GM12878 (cell line): Measurements from ENCODE around the gene AKAP14. TPM values are rescaled to one million over a fixed set of nuclear protein-coding genes. Genes with fewer than 3 reads are reported as not detected.
A peak's percentile ranks its signal among the peaks of the same experiment; 100 is the strongest.

Experiments used
- BCL11A ChIP-seq: IDR thresholded peaks from 2 replicates; pipeline ENCODE4 v1.6.1; 2011; ENCODE audit warnings: low read depth, low read length
- CBFB ChIP-seq: IDR thresholded peaks from 2 replicates; pipeline ENCODE4 v1.6.1; 2016; ENCODE audit warnings: antibody characterized with exemption, low read depth
- FOXM1 ChIP-seq: IDR thresholded peaks from 2 replicates; pipeline ENCODE4 v1.6.1; 2012; ENCODE audit warnings: low read depth, mild to moderate bottlenecking, inconsistent platforms, low read length, moderate library complexity
- HCFC1 ChIP-seq: fragments of 150-350 bp; IDR thresholded peaks from 2 replicates; pipeline ENCODE4 v1.6.1; 2014; ENCODE audit warnings: low read length
- KAT2A ChIP-seq: conservative IDR thresholded peaks from 2 replicates; pipeline ENCODE4 v1.6.1; 2011; ENCODE audit warnings: low read depth, low read length; ENCODE audit not compliant: control insufficient read depth
- NFYA ChIP-seq: IDR thresholded peaks from 2 replicates; pipeline ENCODE4 v1.6.1; 2011; ENCODE audit warnings: low read depth, mild to moderate bottlenecking, low read length, improper control_type of control experiment, borderline replicate concordance
- NR2F1 ChIP-seq: fragments of 450-650 bp; conservative IDR thresholded peaks from 2 replicates; pipeline ENCODE4 v1.6.1; 2017; ENCODE audit warnings: mild to moderate bottlenecking
- RAD51 ChIP-seq: fragments of 450-650 bp; IDR thresholded peaks from 2 replicates; pipeline ENCODE4 v1.6.1; 2016; ENCODE audit warnings: moderate library complexity, mild to moderate bottlenecking, inconsistent platforms
- RBBP5 ChIP-seq: fragments of 200-600 bp; sonication (generic); conservative IDR thresholded peaks from 2 replicates; pipeline ENCODE4 v1.6.1; 2016
- RUNX3 ChIP-seq: IDR thresholded peaks from 2 replicates; pipeline ENCODE4 v1.6.1; 2012; ENCODE audit warnings: low read length, inconsistent platforms
- SMAD5 ChIP-seq: IDR thresholded peaks from 2 replicates; pipeline ENCODE4 v1.6.1; 2016; ENCODE audit warnings: antibody characterized with exemption, low read depth
- YY1 ChIP-seq: IDR thresholded peaks from 2 replicates; pipeline ENCODE4 v1.6.1; 2011; ENCODE audit warnings: low read depth, mild to moderate bottlenecking, low read length
- ZNF207 ChIP-seq: fragments of 450-650 bp; IDR thresholded peaks from 2 replicates; pipeline ENCODE4 v1.6.1; 2014; ENCODE audit warnings: antibody characterized with exemption, mild to moderate bottlenecking, borderline replicate concordance
- ZSCAN29 ChIP-seq: fragments of 450-650 bp; IDR thresholded peaks from 2 replicates; pipeline ENCODE4 v1.6.1; 2017; ENCODE audit warnings: mild to moderate bottlenecking, moderate library complexity
- polyA plus RNA-seq, 11 experiments: library from polyadenylated mRNA; depleted of rRNA in 4 of 11; unstranded in 6 of 11; stranded (reverse) in 5 of 11; fragments of >200 nt; fragmentation: Nextera tagmentation in 4 of 11; fragmentation: Illumina TruSeq in 1 of 11; extraction: Ambion mirVana in 4 of 11; extraction: Trizol in 1 of 11; gene quantifications; 1 replicate in 1 of 11; 2 replicates in 10 of 11; pipeline versions ENCODE4 v1.2.1 to v1.2.3, GENCODE V29; 2011 to 2016; ENCODE audit warnings: inconsistent platforms in 2 of 11, missing spikeins in 2 of 11, low read depth in 1 of 11
- total RNA-seq, 4 experiments: library from RNA; depleted of rRNA in 3 of 4; stranded (reverse); fragments of >200 nt in 3 of 4; fragmentation: Illumina TruSeq in 1 of 4; extraction: Trizol in 1 of 4; gene quantifications; 2 replicates each; pipeline versions ENCODE4 v1.2.1 to v1.2.3, GENCODE V29; 2013 to 2021
- TF ChIP-seq, protein P1 (sequence below): IDR thresholded peaks from 2 replicates; pipeline ENCODE4 v1.6.1; 2011; ENCODE audit warnings: low read depth, mild to moderate bottlenecking, low read length, moderate library complexity, borderline replicate concordance; ENCODE audit errors: extremely low read depth
- TF ChIP-seq, protein P2 (sequence below): fragments of 450-650 bp; IDR thresholded peaks from 2 replicates; pipeline ENCODE4 v1.6.1; 2017; ENCODE audit warnings: low read depth, mild to moderate bottlenecking, moderate library complexity
- TF ChIP-seq, protein P3 (sequence below): fragments of 450-650 bp; IDR thresholded peaks from 2 replicates; pipeline ENCODE4 v1.6.1; 2017; ENCODE audit warnings: borderline replicate concordance
- TF ChIP-seq, protein P4 (sequence below): IDR thresholded peaks from 2 replicates; pipeline ENCODE4 v1.6.1; 2012; ENCODE audit warnings: low read depth, low read length, improper control_type of control experiment
- TF ChIP-seq, protein P5 (sequence below): IDR thresholded peaks from 2 replicates; pipeline ENCODE4 v1.6.1; 2011; ENCODE audit warnings: low read depth, low read length, improper control_type of control experiment, borderline replicate concordance
- TF ChIP-seq, protein P6 (sequence below): IDR thresholded peaks from 2 replicates; pipeline ENCODE4 v1.6.1; 2011; ENCODE audit warnings: borderline replicate concordance, low read depth, mild to moderate bottlenecking, moderate library complexity, mixed read lengths, low read length; ENCODE audit not compliant: insufficient read depth; ENCODE audit errors: extremely low read length

Gene AKAP14
- total and polyA plus RNA-seq, 10 of the 15 experiments (the other 5 are each of a cell fraction or from before 2014, with no cell fraction given), result not detected

DNA sequence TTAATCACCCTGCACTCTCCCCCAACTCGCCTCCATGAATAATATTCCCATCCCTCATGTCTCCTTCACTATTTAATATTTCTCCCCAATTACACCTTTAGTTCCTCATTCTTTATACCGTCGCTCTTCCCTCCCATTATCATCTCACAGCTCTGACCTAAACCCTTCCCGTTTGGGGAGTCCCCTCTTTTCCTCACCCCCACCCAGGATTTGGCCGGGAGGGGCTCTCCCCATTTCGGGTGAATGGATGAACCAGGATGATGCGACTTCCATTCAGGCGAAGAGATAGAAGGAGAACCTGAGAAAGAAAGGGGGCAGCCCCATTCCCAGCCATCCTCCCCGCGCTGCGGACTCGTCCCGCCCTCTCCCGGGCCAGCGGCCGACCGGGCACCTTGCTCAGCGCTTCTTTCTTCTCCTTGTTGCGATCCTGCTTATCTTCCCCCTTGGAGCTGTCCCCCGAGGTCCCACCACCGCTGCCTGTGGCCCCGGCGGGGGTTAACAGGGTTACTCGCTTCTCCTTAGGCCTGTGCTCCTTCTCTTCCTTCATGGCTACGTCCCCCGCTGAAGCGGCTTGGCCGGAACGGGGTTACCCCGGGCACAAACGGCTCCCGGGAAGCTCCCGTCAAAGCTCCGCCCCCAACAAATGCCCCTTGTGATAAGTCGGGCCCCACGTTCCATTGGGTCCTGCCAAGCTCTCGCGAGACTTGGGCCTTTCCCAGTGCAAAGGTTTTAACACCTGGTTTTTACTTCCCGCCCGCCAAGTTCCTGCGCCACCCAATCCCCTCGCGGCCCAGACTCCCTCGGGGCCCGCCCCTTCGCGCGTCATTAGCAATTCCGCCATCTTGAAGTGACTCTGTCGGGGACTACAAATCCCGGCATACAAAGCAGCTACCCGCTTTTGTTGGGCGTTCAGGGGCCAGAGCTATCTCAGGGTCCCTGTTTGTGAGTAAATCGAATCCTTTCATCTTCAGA, 43.0 kb upstream of the AKAP14 start, which contains the start of gene UPF3B (continued):
- no peak for TF ChIP-seq FOXM1
- TF ChIP-seq, protein P1, sequence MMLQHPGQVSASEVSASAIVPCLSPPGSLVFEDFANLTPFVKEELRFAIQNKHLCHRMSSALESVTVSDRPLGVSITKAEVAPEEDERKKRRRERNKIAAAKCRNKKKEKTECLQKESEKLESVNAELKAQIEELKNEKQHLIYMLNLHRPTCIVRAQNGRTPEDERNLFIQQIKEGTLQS, result no peak
- TF ChIP-seq, protein P2, sequence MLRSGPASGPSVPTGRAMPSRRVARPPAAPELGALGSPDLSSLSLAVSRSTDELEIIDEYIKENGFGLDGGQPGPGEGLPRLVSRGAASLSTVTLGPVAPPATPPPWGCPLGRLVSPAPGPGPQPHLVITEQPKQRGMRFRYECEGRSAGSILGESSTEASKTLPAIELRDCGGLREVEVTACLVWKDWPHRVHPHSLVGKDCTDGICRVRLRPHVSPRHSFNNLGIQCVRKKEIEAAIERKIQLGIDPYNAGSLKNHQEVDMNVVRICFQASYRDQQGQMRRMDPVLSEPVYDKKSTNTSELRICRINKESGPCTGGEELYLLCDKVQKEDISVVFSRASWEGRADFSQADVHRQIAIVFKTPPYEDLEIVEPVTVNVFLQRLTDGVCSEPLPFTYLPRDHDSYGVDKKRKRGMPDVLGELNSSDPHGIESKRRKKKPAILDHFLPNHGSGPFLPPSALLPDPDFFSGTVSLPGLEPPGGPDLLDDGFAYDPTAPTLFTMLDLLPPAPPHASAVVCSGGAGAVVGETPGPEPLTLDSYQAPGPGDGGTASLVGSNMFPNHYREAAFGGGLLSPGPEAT, result peak; percentile 81
- TF ChIP-seq NFYA, result no peak
- TF ChIP-seq RAD51, result no peak; the same call in 1 of the 2 replicates
- TF ChIP-seq, protein P3, sequence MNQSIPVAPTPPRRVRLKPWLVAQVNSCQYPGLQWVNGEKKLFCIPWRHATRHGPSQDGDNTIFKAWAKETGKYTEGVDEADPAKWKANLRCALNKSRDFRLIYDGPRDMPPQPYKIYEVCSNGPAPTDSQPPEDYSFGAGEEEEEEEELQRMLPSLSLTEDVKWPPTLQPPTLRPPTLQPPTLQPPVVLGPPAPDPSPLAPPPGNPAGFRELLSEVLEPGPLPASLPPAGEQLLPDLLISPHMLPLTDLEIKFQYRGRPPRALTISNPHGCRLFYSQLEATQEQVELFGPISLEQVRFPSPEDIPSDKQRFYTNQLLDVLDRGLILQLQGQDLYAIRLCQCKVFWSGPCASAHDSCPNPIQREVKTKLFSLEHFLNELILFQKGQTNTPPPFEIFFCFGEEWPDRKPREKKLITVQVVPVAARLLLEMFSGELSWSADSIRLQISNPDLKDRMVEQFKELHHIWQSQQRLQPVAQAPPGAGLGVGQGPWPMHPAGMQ, result peak; percentile 77
- no peak for TF ChIP-seq BCL11A
- TF ChIP-seq RUNX3, result no peak; the same call in 1 of the 2 replicates
- TF ChIP-seq, protein P4, sequence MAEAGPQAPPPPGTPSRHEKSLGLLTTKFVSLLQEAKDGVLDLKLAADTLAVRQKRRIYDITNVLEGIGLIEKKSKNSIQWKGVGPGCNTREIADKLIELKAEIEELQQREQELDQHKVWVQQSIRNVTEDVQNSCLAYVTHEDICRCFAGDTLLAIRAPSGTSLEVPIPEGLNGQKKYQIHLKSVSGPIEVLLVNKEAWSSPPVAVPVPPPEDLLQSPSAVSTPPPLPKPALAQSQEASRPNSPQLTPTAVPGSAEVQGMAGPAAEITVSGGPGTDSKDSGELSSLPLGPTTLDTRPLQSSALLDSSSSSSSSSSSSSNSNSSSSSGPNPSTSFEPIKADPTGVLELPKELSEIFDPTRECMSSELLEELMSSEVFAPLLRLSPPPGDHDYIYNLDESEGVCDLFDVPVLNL, result peak; percentile 76; the same call in 1 of the 2 replicates
- TF ChIP-seq, protein P5, sequence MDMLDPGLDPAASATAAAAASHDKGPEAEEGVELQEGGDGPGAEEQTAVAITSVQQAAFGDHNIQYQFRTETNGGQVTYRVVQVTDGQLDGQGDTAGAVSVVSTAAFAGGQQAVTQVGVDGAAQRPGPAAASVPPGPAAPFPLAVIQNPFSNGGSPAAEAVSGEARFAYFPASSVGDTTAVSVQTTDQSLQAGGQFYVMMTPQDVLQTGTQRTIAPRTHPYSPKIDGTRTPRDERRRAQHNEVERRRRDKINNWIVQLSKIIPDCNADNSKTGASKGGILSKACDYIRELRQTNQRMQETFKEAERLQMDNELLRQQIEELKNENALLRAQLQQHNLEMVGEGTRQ, result no peak
- TF ChIP-seq ZSCAN29, result no peak
- TF ChIP-seq, protein P6, sequence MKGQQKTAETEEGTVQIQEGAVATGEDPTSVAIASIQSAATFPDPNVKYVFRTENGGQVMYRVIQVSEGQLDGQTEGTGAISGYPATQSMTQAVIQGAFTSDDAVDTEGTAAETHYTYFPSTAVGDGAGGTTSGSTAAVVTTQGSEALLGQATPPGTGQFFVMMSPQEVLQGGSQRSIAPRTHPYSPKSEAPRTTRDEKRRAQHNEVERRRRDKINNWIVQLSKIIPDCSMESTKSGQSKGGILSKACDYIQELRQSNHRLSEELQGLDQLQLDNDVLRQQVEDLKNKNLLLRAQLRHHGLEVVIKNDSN, result no peak
- TF ChIP-seq KAT2A, result no peak
- no peak for TF ChIP-seq ZNF207
- no peak for TF ChIP-seq RBBP5
- TF ChIP-seq NR2F1, result 0 out of 2 replicates have a peak, but pooled peaks have one; percentile 20
- TF ChIP-seq YY1, result peak; percentile 96
- peak; percentile 77 for TF ChIP-seq HCFC1
- TF ChIP-seq CBFB, result peak; percentile 34; the same call in 1 of the 2 replicates
- no peak for TF ChIP-seq SMAD5
